AG08395 (cell line): Measurements from ENCODE around the gene PIM3.
"Not testable (repeated sequence)": the region's sequence is repeated elsewhere in the genome, so short reads cannot be mapped to it uniquely, and the experiment has no call there.

ENCODE experiments used
- DNase-seq: peaks from one replicate; pipeline ENCODE4 v3.0.0; 2012; ENCODE audit warnings: mixed read lengths, low spot score

Gene PIM3

DNA sequence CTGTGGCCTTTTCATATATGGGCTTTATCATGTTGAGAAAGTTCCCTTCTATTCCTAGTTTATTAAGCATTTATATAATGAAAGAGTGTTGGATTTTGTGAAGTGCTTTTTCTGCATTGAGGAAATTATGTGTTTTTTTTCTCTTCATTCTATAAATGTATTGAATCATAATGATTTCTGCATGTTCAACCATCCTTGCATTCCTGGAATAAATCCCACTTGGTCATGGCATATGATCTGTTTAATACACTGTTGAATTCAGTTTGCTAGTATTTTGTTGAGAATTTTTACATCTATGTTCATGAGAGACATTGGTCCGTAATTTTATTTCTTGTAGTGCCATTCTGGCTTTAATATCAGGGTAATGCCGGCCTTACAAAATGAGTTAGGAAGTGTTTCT lies 25.8 kb downstream of the PIM3 start:
- DNase-seq, result no peak

DNA sequence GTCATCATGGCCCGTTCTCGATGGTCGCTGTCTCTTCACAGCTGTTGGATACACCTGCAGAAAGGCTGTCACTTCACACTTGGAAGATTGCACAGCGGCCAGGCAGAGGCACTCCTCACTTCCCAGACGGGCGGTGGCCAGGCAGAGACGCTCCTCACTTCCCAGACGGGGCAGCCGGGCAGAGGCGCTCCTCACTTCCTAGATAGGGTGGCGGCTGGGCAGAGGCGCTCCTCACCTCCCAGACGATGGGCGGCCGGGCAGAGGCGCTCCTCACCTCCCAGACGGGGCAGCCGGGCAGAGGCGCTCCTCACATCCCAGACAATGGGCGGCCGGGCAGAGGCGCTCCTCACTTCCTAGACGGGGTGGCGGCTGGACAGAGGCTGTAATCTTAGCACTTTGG lies 29.3 kb downstream of the PIM3 start:
- not testable (repeated sequence) for DNase-seq

DNA sequence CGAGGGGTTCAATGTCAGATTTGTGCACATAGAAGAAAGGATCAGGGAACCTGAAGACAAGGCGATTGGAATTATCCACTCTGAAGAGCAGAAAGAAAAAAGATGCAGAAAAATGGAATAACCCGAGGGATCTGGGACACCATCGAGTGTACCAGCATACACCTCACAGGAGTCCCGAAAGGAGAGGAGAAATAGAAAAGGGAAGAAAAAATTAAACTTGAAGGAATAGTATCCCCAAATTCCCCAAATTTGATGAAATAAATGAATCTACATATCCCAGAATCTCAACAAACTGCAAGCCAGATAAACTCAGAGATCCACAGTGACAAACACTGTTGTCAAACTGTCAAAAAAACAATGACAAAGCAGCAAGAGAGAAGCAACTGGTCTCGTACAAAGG lies 30.6 kb downstream of the PIM3 start:
- DNase-seq, result no peak

GRCh38 chr22:49991907-49992533 lies 31.4 kb downstream of the PIM3 start:
- no peak for DNase-seq

GRCh38 chr22:49992921-49993648 lies 32.5 kb downstream of the PIM3 start:
- peak; percentile 78 for DNase-seq

GRCh38 chr22:49993649-49994360 lies 33.2 kb downstream of the PIM3 start:
- DNase-seq, result no peak

DNA sequence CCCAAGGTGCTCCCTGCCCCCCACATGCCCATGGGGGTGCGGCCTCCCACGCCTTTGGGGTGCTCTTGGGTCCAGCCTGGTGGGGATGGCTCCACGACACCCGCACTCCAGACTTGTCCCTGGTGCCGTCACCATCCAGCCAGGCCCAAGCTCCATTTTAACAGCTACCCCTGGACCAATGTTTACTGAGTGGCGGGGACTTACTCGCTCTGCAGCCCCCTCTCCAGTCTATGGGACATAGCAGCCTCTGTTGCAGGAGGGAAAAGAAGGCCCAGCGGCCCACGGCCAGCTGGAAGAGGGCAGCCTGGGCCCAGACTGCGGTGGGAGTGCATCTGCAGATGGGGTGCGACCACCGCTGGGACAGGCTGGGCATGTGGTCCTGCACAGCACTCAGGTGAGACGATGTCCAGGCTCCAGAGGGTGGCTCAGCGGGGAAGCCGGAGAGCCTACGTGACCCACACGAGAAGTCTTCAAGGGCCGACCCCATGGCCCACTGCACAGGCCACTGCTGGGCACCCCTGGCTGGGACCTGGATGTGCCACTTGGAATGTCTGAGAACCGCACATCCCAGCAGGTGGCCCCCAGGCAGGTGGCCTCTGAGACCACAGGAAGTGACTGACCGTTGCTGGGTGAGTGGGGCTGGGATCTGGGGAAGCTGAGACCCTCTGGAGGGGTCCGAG lies 33.9 kb downstream of the PIM3 start:
- DNase-seq, result no peak

DNA sequence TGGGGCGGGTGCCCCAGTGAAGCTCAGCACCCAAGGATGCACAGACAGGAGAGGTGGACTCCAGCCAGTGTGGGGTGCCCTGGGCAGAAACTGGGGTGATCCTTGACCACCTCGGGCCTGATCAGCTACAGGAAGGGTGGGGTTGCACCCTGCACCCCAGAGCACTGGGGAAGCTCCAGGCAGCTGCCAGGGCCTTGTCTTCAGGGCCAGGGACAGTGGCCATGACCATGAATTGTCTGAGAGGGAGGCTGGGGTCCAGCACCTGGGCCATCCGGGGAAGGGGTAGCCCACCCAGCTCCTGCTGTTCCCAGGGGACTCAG lies 34.4 kb downstream of the PIM3 start:
- no peak for DNase-seq

DNA sequence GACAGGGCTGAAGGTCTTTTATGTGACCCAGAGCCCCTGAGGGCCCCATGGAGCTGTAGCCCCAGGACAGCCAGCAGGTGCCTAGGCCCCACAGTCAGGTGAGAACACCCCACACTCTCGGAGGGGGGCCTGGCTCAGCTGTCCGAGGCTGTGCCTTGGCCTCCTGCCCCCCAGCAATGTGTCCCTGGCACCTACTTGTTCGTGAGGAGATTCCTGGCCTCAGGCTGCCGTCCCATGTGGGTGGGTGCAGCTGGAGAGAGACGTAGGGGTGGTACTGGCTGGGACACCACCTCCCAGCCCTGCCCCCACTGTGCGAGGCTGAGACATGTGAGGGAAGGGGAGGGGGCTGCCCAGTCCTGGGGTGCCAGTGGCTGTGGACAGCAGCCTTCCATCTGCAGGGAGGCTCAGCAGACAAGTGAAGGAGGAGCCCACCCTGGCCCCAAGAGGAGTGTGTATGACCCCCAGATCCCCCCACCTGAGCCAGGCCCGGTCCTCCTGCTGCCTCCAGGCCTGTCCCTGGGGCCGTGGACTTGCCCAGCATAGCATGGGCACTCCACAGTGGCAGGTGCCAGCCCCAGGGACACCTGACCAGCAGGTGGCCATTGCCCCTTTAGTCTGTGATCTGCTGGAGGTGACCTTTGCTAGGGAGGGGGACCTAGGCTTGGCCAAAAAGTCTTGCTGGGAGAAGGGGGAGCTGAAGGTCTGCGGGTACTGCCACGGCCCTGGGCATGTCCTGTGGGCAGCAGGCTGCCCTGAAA lies 35.0 kb downstream of the PIM3 start:
- DNase-seq, result no peak

- no peak for DNase-seq
Measured at GRCh38 chr22:49996119-49996517, 35.5 kb downstream of the PIM3 start.

DNA sequence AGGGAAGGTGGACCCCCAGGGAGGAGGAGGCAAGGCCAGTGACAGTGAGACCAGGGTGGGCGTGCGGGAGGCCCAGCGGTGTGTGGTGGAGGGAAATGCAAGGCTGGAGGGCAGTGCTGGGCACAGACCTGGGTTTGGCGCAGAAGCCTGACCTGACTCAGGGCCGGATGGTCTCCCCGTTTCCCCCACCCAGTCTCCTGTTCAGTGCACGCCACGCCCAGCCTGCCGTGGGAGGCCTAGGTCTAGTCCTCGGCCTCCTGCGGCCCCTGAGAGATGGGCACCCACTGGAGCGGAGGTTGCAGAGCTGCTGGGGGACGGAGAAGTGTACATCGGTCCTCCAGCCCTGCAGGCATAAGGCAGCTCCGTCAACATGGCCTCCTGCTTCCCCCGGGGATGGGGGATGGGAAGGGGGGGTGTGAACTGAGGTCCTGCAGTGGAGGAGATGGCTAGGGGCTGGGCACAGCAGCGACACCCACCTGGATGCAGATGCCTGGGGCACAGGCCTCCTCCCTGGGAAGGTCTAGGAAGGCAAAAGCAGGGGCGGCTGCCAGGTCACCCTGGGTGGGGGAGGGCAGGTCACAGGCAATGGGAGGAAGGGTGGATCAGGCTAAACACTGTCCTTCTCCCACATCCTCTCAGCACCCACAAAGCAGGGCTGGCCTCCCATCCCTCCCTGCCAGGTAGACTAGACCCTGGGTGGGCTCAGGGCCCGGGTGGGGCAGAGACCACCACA lies 36.1 kb downstream of the PIM3 start:
- DNase-seq, result no peak

GRCh38 chr22:49997251-49997599 lies 36.7 kb downstream of the PIM3 start:
- DNase-seq, result no peak

DNA sequence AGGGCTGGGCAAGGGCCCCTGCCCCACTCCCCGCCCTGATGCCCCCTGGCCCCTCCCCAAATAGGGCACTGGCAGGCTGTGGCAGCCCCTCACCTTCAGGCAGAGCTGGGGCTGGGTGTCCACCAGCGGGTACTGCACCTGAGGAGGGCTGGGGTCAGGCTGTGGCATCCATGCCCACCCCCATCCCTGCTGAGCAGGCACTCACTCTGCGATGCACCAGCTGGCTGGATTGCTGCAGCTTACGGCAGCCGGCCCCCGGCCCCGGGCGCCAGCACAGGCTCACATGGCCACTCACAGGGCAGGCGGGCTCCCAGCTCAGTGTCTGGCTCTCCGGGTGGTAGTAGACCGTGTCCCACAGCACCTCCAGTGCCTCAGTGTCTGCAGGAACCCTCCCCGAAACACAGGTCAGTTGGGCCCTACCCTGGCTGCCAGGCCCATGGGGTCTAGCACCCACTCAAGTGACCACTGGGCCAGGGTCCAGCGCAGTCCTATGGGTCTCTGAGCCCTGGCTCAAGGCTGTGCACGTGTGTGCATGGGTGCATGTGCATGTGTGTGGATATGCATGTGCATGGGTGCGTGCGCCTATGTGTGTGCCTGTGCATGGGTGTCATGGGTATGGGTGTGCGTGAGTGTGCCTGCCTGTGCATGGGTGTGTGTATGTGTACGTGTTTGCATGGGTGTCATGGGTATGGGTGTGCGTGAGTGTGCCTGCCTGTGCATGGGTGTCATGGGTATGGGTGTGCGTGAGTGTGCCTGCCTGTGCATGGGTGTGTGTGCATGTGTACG lies 37.6 kb downstream of the PIM3 start:
- no peak for DNase-seq

- no peak for DNase-seq
Measured at GRCh38 chr22:49998718-49999062, 38.1 kb downstream of the PIM3 start.

DNA sequence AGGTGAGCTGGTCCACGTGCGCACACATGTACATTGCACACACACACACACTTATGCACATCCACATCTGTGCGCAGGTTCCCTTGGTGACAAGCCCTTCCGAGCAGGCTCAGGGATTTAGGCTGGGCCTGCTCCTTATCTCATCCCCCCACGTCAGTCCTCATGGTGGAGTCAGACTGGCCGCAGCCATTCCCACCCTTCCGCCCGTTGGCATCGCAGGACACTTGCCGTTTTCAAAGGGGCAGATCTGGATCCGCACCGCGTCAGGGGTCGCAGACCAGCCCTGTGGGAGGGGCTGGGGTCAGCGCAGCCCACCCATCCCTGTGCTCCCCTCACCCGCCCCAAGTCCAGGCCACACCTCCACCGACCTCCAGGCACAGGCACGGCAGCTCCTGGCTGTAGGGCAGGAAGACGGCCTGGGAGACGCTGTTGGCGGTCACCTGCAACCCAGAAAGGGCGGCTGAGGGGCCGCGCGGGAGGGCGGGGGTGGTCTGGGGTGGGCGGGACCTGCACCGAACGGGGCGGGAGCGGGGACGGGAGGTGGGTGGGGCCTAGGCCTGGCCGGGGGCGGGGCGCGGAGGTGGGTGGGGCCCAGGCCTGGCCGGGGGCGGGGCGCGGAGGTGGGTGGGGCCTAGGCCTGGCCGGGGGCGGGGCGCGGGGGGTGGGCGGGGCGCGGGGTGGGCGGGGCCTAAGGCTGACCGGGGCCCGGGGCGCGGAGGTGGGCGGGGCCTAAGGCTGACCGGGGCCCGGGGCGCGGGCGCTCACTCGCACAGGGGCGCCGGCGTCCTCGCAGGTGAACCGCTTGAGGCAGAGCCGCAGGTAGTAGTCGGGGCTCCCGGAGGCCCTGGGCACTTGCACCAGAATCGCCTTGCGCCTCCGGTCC lies 38.7 kb downstream of the PIM3 start:
- DNase-seq, result no peak

- DNase-seq, result no peak
Measured at GRCh38 chr22:49999946-50000586, 39.5 kb downstream of the PIM3 start.

DNA sequence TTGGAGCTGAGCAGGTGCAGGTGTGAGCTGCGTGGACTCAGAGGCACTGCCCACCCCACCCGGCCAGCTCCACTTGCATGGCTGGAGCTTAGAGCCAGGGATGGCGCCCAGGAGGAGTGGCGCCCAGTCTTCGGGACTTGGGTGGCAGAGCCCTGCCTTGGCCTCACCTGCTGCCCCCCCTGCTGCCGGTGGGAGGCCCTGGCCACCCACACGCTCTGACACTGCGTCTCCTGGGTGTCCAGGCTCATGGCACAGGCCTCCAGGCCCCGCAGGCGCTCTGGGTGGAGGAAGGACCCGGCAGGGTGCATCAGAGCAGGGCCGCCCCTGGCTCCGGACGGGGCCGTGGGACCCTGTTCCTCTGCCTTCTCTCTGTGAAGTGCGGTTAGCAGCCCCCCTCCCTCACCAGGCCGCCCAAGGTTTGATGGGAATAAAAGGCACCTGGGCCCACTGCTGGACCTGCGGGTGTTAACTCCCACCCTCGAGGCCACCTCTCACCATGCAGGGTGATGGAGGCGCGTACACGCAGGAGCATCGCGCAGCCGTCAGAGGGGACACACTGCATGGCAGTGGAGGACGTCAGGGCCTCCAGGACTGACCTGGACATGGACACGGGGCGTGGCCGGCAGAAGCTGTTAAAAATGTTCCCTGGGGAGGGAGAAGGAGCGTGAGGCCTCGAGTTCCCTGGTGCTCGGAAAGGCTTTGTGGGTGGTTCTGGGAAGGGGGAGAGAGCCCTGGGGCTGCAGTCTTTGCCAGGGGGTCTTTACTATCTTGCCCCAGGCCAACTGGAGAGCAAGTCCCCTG lies 40.2 kb downstream of the PIM3 start:
- DNase-seq, result no peak
